SU-DHL-6 (cell line): ENCODE measurements around the gene UNC5C.

Experiments used
- EZH2phosphoT487 ChIP-seq: fragments of 200-600 bp; sonication (generic), shearing (Covaris generic); conservative IDR thresholded peaks from 2 replicates; pipeline ENCODE4 v1.6.1; 2018; ENCODE audit warnings: mild to moderate bottlenecking, antibody characterized with exemption, low read length, moderate library complexity, mixed read lengths
- TF ChIP-seq, protein P1 (sequence below): fragments of 200-600 bp; sonication (generic); IDR thresholded peaks from one replicate; pipeline ENCODE4 v1.5.1; 2017; ENCODE audit warnings: antibody characterized with exemption, mild to moderate bottlenecking, low read length, moderate library complexity; ENCODE audit not compliant: insufficient read depth, poor library complexity, severe bottlenecking

DNA sequence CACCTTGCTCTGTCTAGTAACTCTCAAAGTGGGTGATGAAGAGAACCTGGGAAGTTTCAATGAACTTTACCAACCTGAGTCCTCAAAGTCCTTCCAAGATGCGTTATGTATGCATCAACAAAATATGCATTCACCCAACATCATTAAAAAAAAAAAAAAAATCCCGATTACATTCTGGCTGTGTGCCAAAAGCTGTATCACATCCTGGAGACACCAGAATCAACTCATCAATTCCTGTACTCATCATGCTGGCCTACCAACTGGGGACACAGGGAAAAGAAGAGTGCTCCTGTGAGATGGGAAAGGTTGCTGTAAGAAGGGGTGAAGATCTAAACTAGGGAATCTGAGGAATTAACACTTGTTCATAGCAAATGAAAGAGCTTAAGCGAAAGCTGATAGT, 16.5 kb downstream of the UNC5C start:
- TF ChIP-seq, protein P1, sequence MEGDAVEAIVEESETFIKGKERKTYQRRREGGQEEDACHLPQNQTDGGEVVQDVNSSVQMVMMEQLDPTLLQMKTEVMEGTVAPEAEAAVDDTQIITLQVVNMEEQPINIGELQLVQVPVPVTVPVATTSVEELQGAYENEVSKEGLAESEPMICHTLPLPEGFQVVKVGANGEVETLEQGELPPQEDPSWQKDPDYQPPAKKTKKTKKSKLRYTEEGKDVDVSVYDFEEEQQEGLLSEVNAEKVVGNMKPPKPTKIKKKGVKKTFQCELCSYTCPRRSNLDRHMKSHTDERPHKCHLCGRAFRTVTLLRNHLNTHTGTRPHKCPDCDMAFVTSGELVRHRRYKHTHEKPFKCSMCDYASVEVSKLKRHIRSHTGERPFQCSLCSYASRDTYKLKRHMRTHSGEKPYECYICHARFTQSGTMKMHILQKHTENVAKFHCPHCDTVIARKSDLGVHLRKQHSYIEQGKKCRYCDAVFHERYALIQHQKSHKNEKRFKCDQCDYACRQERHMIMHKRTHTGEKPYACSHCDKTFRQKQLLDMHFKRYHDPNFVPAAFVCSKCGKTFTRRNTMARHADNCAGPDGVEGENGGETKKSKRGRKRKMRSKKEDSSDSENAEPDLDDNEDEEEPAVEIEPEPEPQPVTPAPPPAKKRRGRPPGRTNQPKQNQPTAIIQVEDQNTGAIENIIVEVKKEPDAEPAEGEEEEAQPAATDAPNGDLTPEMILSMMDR, result no peak
- no peak for TF ChIP-seq EZH2phosphoT487
